GM12875 (cell line): ENCODE results near the gene STAG3.
A peak's percentile ranks its signal among the peaks of the same experiment; 100 is the strongest.
"Not testable (repeated sequence)": the region's sequence is repeated elsewhere in the genome, so short reads cannot be mapped to it uniquely, and the experiment has no call there.

Source experiments
- H3K4me3 ChIP-seq: one replicate; pipeline ENCODE4 v1.5.1; 2011; ENCODE audit warnings: low read depth, low read length, control low read depth
- CTCF ChIP-seq: IDR thresholded peaks from 2 replicates; pipeline ENCODE4 v1.5.1; 2011; ENCODE audit warnings: low read depth, mild to moderate bottlenecking, control low read depth, inconsistent platforms, low read length, moderate library complexity, borderline replicate concordance; ENCODE audit not compliant: insufficient read depth

STAG3 gene

GRCh38 chr7:100171087-100171681, 6.5 kb upstream of the STAG3 start:
- peak overlapping the region; percentile 43 for H3K4me3 ChIP-seq
- TF ChIP-seq CTCF = no peak

DNA sequence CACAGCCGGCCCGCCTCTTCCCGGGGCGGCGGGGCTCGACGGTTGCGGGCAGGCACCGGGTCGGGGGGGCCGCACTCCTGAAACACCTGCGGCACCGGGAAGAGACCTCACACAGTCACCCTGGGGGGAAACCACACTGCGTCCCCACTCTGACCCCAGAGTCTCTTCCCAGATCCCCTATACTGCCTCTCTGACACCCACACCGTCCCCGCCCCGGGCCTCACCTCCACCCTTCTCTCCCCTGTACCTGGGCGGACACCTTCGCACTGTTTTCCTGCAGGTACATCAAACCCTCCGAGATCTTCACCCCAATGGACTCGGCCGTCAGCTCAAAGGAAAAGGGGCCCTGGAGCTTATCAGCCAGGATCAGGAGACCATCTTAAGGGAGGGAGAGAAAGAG, 5.9 kb upstream of the STAG3 start:
- H3K4me3 ChIP-seq = peak overlapping the region; percentile 10
- no peak for TF ChIP-seq CTCF

- TF ChIP-seq CTCF = no peak
- H3K4me3 ChIP-seq = no peak overlapping the region
These were observed 3.8 kb upstream of the STAG3 start for GRCh38 chr7:100173806-100174495.

DNA sequence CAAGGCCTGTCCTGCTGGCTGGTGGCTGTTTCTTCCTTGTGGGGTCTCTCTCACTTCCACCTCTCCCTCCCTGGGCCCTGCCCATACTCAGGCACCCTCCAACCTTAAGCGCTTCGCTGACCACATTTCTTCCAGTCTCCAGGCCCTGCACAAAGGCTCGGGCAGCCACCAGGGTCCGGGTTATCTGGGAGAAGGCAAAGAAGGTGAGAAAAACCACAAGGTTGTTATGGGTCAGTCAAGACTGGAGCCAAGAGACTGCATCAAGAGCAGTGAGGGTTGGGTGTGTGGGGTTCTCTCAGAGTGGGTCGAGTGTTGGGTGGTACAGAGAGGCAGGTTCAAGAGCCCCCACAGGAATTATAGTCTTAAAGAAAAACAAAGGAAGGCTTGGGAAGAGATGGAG, 3.1 kb upstream of the STAG3 start:
- no peak for TF ChIP-seq CTCF
- H3K4me3 ChIP-seq = no peak overlapping the region

- no peak overlapping the region for H3K4me3 ChIP-seq
- TF ChIP-seq CTCF = no peak
These were observed 2.3 kb upstream of the STAG3 start for GRCh38 chr7:100175296-100175935.

GRCh38 chr7:100176096-100177044, 1.3 kb upstream of the STAG3 start:
- H3K4me3 ChIP-seq = peak overlapping the region; percentile 81
- TF ChIP-seq CTCF = no peak

DNA sequence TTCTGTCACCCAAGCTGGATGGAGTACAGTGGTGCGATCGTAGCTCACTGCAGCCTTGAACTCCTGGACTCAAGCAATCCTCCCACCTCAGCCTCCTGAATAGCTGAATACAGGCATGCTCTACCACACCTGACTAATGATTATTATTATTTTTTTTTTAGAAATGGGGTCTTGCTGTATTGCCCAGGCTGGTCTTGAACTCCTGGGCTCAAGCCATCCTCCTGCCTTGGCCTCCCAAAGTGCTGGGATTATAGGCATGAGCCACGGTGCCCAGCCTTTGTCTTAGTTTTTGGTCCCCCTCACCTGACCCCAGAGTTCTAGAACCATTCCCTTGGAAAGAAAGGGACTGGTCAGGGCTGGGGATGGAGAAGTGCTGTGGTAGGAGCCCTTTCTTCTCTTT, 2.4 kb downstream of the STAG3 start:
- not testable (repeated sequence) for H3K4me3 ChIP-seq

- H3K4me3 ChIP-seq = not testable (repeated sequence)
These were observed 4.9 kb downstream of the STAG3 start for GRCh38 chr7:100182616-100183015.

GRCh38 chr7:100183090-100183489, 5.4 kb downstream of the STAG3 start:
- not testable (repeated sequence) for H3K4me3 ChIP-seq
